Pons (tissue), 1 donor: ENCODE results near the gene SLC16A12.

Experiments used
- DNase-seq: peaks from one replicate; pipeline ENCODE4 v3.0.0-alpha.2; 2016; ENCODE audit warnings: low spot score

Gene SLC16A12

GRCh38 chr10:89513206-89513605 lies 22.2 kb downstream of the SLC16A12 start:
- DNase-seq, result no peak

DNA sequence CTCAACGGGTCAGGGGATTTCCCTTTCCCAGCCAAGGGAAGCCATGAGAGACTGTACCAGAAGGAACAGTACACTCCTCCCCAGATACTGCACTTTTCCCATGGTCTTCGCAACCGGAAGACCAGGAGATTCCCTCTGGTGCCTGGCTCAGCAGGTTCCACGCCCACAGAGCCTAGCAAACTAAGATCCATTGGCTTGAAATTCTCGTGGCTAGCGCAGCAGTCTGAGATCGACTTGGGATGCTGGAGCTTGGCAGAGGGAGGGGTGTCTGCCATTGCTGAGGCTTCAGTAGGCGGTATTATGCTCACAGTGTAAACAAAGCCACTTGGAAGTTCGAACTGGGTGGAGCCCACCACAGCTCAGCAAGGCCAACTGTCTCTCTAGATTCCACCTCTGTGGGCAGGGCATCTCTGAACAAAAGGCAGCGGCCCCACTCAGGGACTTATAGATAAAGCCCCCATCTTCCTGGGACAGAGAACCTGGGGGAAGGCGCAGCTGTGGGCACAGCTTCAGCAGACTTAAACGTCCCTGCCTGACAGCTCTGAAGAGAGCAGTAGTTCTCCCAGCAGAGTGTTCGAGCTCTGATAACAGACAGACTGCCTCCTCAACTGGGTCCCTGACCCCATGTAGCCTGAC lies 29.6 kb downstream of the SLC16A12 start:
- no peak for DNase-seq

- DNase-seq, result no peak
Observed at GRCh38 chr10:89504691-89505090, 30.7 kb downstream of the SLC16A12 start.

DNA sequence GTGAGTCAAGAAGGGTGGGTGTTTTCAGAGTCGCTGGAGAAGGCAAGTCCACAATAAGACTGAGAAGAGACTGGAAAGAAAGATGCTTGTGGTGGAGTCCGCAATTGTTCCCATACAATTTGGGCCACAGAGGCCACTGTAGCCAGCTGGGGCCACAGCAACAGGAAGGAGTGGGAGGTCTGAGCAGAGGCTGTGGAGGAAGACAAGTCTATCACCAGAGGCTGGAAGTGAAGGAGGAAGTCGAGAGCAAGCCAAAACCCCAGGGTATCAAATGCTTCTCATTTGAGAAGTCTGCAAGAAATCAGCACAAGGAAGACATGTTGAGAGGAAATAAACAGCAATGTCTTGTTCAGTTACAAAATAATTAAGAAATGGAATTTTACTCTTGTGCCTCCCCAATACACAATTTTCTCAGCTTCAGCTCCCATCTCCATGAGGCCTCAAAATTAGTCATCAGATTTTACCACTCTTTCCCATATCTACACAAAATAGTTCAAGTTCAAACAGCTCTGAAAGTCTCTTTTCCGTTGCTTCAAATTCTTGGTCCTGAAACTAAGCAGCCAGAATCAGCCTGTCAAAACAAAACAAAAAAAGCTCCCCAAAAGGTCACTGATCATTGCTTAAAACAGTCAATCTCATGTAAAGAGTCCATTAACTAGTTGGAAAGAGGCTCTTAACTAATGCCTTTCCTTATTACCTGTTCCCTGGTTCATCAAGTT lies 31.6 kb downstream of the SLC16A12 start:
- no peak for DNase-seq

DNA sequence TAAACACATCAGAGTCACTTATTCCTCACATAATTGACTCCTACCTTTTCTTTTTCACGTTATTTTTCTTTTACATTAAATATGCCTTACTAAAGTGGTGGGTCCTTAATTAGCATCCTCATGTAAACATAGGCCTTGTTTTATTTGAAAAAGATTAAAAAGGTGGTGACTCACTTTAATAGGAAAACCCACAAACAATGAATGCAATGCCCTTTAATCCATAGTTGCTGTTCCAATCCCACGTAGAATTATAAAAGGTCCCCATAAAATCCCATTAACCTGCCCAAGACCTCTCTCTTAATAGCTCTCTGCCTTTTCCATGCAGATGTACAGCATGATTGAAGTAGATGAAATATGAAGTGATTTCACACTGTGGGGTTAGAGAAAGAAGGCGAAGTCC lies 32.2 kb downstream of the SLC16A12 start:
- no peak for DNase-seq

DNA sequence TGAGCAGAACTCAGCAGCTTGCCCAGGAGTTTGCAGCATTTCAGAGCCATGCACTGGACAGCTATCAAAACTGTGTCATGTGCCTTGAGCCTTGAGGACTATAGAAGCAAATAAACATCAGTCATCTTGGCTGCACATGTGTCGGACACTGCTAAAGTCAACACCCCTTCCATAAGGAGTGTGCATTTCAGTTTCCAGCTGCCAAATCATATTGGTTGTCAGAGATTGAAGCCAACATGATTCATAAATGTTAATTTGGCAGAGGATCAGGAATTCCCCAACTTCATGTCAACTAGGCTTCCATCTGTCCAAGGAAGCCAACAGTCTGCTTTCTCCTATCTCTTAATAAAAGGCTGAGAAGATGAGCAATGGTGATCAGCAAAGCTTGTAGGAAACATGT lies 32.8 kb downstream of the SLC16A12 start:
- DNase-seq, result no peak

- DNase-seq, result no peak
Observed at GRCh38 chr10:89494575-89494974, 40.8 kb downstream of the SLC16A12 start.

DNA sequence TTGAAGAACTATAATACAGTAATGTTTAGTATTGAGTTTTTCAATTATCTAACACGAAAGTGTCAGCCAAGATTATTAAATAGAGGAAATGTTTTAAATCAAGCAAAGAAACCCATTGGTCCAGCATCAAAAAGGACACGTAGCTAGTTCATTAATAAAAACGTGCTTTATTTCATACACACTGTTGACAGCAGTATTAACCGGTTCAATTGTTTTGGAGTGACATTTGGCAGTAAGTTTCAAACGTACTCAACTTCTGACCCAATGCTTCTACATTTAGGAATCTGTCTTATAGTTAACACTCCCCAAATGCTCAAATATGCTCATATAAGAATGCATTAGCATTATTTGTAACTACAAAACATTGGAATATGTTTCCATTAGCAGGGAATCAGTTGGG lies 41.3 kb downstream of the SLC16A12 start:
- no peak for DNase-seq

DNA sequence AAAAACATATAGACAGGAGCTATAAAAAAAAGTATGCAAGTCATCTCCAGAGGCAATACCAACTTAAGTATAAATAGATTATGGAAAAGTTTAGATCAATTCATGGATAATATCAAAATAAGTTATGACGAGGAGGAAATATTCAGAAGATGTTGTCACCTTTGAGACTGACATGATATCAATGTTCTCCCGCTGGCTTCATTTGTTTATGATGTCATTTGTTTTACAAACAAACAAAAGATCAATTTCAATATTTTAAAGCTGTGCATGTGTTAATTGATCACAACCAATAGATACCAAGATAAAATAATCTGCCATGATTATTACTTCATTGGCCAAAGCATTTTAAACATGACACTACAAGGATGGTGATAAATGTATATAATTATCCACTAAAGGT lies 43.5 kb downstream of the SLC16A12 start:
- DNase-seq, result no peak

GRCh38 chr10:89490596-89491335 lies 44.6 kb downstream of the SLC16A12 start:
- no peak for DNase-seq

DNA sequence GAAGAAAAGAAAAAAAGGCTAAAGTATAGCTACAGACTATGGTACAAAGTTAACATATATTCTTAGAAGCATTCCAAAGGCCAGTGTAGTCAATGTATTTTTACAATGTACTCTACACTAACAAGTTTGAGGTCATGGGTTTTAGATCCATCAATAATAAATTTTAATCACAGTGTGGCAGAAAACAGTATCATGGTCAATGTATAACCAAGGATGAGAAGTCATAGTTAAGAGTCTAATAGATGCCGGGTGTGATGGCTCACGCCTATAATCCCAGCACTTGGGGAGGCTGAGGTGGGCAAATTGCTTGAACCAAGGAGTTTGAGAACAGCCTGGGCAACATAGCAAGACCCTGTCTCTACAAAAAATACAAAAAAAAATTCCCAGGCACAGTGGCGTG lies 53.1 kb downstream of the SLC16A12 start:
- no peak for DNase-seq

- DNase-seq, result no peak
Observed at GRCh38 chr10:89481662-89482061, 53.7 kb downstream of the SLC16A12 start.

DNA sequence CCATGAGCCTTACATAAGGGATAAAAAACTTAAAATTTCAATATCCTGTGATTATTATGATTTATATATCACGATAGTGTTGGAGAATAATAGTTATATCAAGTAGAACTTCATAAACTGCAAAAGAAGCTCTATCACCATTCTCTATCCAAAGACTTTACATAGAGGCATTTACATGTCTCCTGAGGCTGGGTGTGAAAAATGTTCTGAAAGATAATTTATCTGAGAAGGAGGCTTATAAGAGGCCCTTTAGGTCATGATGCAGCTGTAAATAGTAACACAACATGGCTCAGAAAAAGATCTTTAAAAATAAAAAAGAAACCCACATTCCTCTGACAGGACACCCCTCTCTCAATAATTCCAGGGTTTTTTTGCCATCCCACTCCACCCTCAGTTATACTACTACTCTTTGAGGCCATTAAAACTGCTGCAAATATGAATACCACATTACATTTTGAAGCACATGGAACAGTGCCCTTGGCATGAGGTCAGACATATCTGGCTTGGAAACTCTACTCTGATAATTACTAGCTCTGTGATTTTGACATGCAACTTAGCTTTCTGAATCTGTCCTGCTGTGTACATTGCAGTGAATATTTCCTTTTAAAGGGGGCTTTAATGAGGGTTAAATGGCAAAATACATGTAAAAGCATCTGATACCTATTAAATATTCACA lies 55.5 kb downstream of the SLC16A12 start:
- DNase-seq, result no peak

DNA sequence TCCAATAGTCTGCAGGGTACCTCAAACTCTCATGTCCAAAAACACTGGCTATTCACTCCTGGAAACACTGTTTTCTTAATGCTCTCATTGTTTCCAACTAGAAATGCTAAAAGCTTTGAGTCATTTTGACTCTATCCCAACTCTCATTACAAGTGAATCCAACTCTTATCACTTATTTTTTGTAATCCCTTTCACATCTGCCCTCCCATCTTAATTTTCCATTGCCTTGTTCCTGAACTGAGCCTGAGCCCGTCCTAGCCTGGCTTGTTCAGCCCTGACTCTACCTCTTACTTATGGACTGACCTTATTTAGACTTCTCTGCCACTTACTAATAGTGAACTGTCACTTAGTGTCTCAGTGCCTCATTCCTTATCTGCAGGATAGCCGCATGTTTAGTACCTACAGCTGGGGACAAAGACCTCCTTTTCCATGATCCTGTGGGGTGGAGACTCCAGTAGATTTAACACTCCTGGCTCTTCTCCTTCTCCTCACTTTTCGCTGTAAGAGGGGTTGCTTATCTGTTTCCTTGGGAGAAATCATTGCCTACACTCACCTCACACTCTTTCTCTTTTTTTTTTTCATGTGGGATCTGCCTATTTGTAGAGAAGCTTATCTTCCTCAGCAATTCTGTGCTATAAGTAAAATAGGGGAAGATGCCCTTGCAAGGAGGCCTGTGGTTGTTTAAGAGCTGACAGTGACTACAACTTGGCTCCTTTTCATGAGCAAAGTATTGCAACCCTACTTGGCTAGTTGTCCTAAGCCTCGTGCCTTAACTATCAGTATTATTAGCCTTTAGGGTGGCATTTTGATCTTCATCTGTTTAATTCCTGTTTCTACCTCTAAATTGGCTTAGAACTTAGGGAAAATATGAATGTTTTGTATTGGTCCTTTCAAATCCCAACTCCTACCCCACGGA lies 56.4 kb downstream of the SLC16A12 start:
- no peak for DNase-seq

GRCh38 chr10:89478085-89478738 lies 57.2 kb downstream of the SLC16A12 start:
- DNase-seq, result no peak

GRCh38 chr10:89476150-89476549 lies 59.2 kb downstream of the SLC16A12 start:
- DNase-seq, result no peak

DNA sequence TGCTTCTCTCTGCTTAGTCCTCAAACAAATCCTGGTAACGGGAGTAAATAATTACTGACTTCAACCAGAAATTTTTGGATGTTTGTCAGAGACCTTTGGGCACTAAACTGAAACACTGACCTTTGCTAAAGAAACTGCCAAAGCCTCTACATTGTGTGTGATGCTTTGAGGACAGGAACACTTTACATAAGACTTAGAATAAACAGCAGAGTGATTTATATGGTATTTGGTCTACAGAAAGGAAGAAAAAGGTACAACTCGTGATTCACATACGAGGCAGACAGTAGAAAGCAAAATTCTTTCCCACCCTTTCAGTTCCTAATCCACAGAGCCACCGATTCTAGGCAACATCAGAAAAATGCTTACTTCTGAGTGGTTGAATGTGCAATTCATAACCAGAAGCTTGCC lies 59.8 kb downstream of the SLC16A12 start:
- DNase-seq, result no peak

DNA sequence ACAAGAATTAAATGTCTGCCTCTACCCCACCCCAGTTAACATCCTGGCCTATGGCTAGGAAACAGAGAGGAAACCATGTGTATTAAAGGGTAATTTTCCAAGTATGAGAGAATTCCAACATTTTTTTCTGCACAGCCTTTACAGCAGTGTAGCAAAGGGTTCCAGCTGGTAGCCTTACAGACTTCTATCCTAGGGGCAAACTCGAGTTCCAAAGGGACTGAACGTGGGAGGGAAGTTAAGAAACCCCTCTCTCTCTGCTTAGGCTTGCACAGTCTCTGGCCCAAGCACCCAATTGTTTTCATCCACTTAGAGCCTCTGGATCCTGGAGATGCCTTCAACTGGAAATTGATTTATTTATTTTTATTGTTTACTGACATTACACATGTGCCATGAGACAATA lies 60.3 kb downstream of the SLC16A12 start:
- no peak for DNase-seq

DNA sequence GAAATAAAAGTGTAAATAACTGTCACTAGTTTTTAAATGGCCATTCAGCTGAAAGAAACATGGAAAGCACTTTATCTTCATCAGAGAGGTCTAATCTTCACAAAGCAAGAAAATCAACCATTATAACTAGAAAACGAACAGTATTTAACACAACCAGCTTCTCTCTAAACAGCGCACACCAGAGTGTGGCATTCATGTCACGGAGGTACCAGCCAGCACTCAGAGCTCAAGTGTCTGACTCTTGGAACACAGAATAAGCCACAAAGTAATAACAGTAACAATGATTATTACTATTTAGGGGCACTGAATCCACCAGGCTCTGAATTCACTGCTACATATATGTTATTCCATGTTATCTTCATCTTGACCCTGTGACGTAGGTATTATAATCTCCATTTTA lies 60.9 kb downstream of the SLC16A12 start:
- DNase-seq, result no peak

- DNase-seq, result no peak
Observed at GRCh38 chr10:89471110-89471809, 64.1 kb downstream of the SLC16A12 start.
